H1 (cell line): Measurements from ENCODE around the gene GULP1. TPM values are rescaled to one million over a fixed set of nuclear protein-coding genes. Genes with fewer than 3 reads are reported as not detected.

Experiments
- EZH2 ChIP-seq: fragments of 200-600 bp; sonication (generic); IDR thresholded peaks from 2 replicates; pipeline ENCODE4 v1.7.1; 2012; ENCODE audit warnings: low read depth, mild to moderate bottlenecking, moderate library complexity, low read length, inconsistent platforms; ENCODE audit not compliant: severe bottlenecking
- SIX5 ChIP-seq: IDR thresholded peaks from 2 replicates; pipeline ENCODE4 v1.6.1; 2011; ENCODE audit warnings: mild to moderate bottlenecking, low read depth, low read length
- polyA plus RNA-seq, 7 experiments: library from polyadenylated mRNA; depleted of rRNA in 3 of 7; stranded (reverse) in 5 of 7; unstranded in 2 of 7; fragments of >200 nt in 5 of 7; fragments of 200-250 nt in 2 of 7; gene quantifications; 1 replicate in 5 of 7; 2 replicates in 1 of 7; 4 replicates in 1 of 7; pipeline versions ENCODE4 v1.2.1 to v1.2.3, GENCODE V29; 2011 to 2013; ENCODE audit warnings: missing spikeins in 2 of 7, mixed read lengths in 2 of 7
- total RNA-seq: library from RNA; stranded (reverse); fragmentation: NEBNext Ultra II Directional; extraction: Animal tissue kit (Norgen Biotek cat#: 25700); gene quantifications from 2 replicates; pipeline ENCODE4 v1.2.1, GENCODE V29; 2021

The GULP1 gene
- total and polyA plus RNA-seq, 2 of the 8 experiments (the other 6 are each of a cell fraction or from before 2014, with no cell fraction given), result 69.7 to 139 TPM

DNA sequence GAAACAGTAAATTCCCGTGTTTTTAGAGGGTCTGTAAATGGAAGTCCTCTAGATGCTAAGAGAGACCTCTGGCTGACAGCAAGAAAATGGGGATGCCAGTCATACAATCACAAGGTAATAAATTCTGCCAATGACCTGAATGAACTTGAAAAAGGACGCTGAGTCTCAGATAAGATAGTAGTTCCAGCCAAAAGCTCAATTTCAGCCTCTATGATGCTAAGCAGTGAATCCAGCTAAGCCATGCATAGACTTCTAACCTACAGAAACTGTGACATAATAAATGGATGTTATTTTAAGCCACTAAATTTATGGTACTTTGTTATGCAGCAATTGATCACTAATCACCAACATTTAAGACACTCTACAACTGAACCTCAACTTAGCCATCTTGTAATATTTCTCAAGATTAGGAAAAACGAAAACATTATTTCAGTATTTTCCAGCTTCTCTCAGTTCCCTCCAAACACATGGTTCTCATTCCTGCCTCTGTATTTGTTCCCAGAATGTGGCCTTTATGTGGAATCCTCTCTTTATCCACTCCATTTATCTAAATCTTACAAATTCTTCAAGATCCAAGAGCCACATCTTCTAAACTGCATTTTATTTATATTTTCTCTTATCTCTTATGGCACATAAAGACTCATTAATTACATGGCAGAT lies 331.1 kb downstream of the GULP1 start (continued):
- TF ChIP-seq EZH2 (no peak), SIX5 (no peak)
